GM12873 (cell line): ENCODE measurements around the gene CLHC1.

Experiments
- TF ChIP-seq, protein P1 (sequence below): IDR thresholded peaks from 2 replicates; pipeline ENCODE4 v1.5.1; 2012; ENCODE audit warnings: low read depth, mild to moderate bottlenecking, moderate library complexity, low read length, control low read depth; ENCODE audit not compliant: insufficient read depth; ENCODE audit errors: missing control alignments

The CLHC1 gene

DNA sequence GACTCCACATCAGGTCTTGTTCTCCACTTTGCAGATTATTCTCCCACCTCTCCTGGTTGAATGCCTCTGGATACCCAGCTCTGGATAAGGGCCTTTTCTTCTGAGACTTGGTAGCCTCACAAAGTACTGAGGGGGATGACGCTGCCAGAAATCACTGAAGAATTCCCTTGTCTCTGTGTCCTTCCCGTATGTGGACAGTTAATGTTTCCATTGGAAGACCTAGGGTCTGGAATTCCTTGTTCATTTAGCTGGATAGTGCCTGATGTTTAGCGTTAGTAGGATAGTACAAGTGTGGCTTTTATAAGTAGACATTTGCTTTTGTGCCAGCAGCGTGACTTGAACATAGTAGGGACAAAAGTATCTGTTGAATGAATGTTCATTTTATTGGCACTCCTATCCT lies 76.9 kb downstream of the CLHC1 start:
- TF ChIP-seq, protein P1, sequence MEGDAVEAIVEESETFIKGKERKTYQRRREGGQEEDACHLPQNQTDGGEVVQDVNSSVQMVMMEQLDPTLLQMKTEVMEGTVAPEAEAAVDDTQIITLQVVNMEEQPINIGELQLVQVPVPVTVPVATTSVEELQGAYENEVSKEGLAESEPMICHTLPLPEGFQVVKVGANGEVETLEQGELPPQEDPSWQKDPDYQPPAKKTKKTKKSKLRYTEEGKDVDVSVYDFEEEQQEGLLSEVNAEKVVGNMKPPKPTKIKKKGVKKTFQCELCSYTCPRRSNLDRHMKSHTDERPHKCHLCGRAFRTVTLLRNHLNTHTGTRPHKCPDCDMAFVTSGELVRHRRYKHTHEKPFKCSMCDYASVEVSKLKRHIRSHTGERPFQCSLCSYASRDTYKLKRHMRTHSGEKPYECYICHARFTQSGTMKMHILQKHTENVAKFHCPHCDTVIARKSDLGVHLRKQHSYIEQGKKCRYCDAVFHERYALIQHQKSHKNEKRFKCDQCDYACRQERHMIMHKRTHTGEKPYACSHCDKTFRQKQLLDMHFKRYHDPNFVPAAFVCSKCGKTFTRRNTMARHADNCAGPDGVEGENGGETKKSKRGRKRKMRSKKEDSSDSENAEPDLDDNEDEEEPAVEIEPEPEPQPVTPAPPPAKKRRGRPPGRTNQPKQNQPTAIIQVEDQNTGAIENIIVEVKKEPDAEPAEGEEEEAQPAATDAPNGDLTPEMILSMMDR, result no peak

DNA sequence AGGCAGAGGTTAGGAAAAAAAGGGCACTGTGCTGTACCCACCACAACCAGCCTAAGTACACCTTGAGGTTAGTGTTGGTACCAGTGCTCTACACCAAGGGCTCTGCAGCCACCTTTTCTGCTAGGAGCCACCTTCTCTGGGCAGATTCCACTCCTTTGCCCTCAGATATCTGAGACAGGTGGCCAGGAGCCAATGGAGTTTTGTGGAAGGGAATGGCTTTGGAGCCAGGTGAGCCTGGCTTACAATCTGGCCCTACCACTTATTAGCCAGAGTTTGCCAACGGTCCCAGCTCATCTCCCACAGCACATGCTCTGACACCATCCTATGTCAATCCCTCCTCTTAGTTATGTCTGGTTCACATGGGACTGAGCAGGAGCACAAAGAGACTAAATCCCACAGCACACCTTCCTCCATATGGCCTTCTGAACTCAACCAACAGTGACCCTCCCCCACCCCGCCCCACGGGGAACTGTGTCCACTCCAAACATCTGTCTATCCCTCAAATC lies 77.5 kb downstream of the CLHC1 start:
- TF ChIP-seq, protein P1, result no peak

DNA sequence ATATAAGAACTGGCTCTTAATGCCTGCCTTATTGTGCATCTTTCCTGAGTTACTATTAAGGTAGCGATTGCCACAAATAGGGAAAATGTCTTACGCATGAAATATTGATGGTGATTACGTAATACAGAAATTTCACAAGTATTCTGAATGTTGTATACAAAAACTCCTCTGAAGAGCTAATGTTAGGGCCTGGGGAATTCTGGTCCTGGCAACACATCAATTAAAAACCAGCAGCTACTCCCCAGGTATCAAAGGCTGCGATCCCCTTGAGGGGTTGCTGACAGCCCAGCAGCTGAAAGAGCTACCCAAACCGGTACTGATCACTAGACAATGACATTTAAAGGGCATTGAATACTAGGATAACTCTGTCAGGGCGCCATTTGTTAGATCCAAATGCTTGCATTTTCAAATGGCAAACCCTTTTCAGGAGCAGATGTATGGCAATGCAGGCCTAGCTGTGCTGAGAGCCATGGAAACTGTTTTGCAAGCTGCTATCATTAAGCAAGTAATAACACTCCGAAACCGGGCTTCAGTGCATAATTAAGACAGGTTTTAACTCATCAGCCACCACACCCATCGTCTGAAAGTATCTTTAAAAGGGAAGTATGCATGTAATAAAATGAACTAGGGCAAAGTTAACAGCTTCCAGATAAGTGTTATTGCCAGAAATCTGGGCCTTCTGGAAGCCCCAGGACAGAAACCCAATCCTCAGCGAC lies 78.4 kb downstream of the CLHC1 start:
- TF ChIP-seq, protein P1, result no peak

DNA sequence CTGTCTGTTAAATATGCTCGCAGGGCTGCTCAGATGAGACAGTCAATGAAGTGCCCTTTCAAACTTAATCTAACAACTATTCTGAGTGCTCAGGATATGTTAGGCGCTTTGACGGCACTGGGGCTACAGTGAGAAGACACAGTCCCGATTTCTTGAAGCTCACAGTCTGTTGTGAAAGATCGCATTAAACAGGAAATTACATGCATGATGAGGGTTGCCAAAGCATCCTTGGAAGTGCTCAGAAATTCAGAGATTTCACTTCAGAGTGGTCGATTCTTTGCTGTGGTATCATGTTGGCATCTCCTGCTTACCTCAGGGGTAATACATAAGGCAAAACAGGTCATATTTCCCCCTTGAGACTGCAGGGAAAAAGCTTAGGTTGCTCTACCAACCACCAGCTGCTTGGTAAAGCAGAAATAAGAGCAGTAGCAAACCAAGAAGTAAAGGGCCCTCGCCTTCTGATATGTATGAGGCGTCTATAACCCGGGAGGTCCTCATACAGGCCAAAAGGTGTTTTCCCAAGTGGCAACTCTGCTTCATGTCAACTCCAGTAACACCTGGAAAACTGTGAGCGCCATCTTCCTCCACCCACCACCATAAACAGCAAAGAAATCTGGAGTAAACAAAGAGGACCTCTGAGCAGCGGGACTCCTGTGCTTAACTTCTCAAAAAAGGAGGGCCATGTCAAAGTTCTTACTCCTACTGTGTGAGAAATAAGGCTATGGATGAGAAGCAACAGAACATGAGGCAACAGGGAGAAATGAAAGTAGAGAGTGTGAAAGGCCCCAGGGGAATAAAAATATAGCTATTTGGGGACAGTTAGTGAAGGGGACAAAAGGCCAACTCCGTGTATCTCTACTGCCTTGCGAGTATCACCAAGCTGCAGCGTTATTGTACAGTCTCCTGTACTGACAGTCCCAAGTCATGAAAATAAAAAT lies 79.3 kb downstream of the CLHC1 start:
- TF ChIP-seq, protein P1, result no peak

DNA sequence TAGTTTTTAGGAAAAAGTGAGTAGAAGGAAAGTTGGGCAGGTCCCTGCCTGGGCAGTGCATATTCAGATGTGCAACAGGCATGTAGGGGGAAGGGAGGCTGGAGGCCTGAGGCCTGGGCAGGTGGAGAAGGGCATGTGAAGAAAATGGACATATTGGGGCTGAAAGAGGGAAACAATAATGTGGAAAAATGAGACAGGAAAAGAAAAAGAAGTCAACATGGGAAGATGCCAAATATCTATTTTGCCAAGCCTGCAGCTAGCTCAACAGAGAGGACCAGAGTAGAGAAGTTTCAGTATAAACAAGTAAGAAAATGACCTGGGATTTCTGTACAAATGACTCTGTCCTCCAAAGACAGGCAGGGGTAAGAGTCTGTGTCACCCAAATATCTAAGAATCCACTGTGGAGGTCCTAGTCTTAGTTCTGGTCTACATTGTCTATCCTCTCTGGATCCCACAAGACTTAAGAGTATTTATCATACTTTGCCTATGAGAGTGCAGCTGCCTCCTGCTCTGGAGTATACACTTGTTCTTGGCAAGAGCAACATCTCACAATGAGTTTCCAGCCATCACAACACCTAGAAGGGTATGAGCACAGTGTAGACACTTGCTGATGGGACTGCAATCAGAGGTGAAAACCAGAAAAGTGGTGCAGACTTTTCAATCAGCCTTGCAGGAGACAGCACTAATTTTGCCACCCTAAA lies 80.2 kb downstream of the CLHC1 start:
- TF ChIP-seq, protein P1, result no peak

DNA sequence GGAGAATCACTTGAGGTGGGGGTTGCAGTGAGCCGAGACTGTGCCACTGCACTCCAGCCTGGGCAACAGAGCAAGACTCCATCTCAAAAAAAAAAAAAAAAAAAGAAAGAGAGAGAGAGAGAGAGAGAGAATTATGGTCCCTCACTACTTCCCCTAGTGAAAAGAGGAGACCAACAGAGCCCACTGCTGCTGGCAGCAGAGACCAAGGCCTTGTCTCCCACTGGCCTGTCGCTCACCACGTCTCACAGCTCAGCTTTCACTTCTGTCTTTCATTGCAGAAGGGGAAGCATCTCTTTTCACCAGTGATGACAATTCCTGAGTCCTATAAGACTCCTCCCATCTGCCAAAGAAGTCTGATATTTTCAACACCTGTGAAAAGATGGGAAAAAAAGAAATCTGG lies 81.3 kb downstream of the CLHC1 start:
- TF ChIP-seq, protein P1, result no peak
